BE2C (cell line): ENCODE measurements around the gene RELN.

Experiments used
- DNase-seq: peaks from one replicate; pipeline ENCODE4 v3.0.0-alpha.2; 2020
- H3K27me3 ChIP-seq: fragments of 250-450 bp; sonication (Bioruptor Pico); 2 replicates; pipeline ENCODE4 v1.5.1; 2020; ENCODE audit warnings: mild to moderate bottlenecking
- H3K36me3 ChIP-seq: fragments of 250-450 bp; sonication (Bioruptor Pico); 2 replicates; pipeline ENCODE4 v1.5.1; 2020; ENCODE audit warnings: mild to moderate bottlenecking
- H3K4me1 ChIP-seq: fragments of 250-450 bp; sonication (Bioruptor Pico); 2 replicates; pipeline ENCODE4 v1.5.1; 2020
- H3K4me3 ChIP-seq: 2 replicates; pipeline ENCODE4 v1.5.1; 2011; ENCODE audit warnings: low read depth, low read length
- H3K9me3 ChIP-seq: fragments of 250-450 bp; sonication (Bioruptor Pico); 2 replicates; pipeline ENCODE4 v1.5.1; 2020
- CTCF ChIP-seq: IDR thresholded peaks from 2 replicates; pipeline ENCODE4 v1.5.1; 2012; ENCODE audit warnings: mild to moderate bottlenecking, low read depth, low read length

The RELN gene

GRCh38 chr7:103597606-103598005 lies 391.9 kb downstream of the RELN start:
- Histone ChIP-seq H3K4me3 (no peak overlapping the region), H3K9me3 (no peaks in the 10 kb centered on the region), H3K4me1 (0 out of 2 replicates have a peak, but pooled peaks cover 3% of the 10 kb centered on the region), H3K27me3 (no peaks in the 10 kb centered on the region), H3K36me3 (peaks cover 36% of the 10 kb centered on the region)
- DNase-seq = no peak
- no peak for TF ChIP-seq CTCF

- Histone ChIP-seq H3K4me3 (no peak overlapping the region), H3K4me1 (0 out of 2 replicates have a peak, but pooled peaks cover 3% of the 10 kb centered on the region), H3K9me3 (no peaks in the 10 kb centered on the region), H3K27me3 (no peaks in the 10 kb centered on the region), H3K36me3 (peaks cover 44% of the 10 kb centered on the region)
- DNase-seq = no peak
- no peak for TF ChIP-seq CTCF
Measured at GRCh38 chr7:103594186-103594585, 395.3 kb downstream of the RELN start.

- Histone ChIP-seq H3K36me3 (peaks cover 49% of the 10 kb centered on the region), H3K27me3 (no peaks in the 10 kb centered on the region), H3K9me3 (no peaks in the 10 kb centered on the region), H3K4me1 (0 out of 2 replicates have a peak, but pooled peaks cover 3% of the 10 kb centered on the region), H3K4me3 (no peak overlapping the region)
- TF ChIP-seq CTCF = no peak
- no peak for DNase-seq
Measured at GRCh38 chr7:103593691-103594090, 395.8 kb downstream of the RELN start.

GRCh38 chr7:103592844-103593243 lies 396.6 kb downstream of the RELN start:
- no peaks in the 10 kb centered on the region for H3K9me3 ChIP-seq
- H3K27me3 ChIP-seq = no peaks in the 10 kb centered on the region
- peaks cover 55% of the 10 kb centered on the region for H3K36me3 ChIP-seq
- no peak for DNase-seq
- TF ChIP-seq CTCF = no peak
- 0 out of 2 replicates have a peak, but pooled peaks cover 3% of the 10 kb centered on the region for H3K4me1 ChIP-seq
- H3K4me3 ChIP-seq = no peak overlapping the region

- Histone ChIP-seq H3K9me3 (no peaks in the 10 kb centered on the region), H3K4me1 (0 out of 2 replicates have a peak, but pooled peaks cover 3% of the 10 kb centered on the region), H3K27me3 (no peaks in the 10 kb centered on the region), H3K4me3 (no peak overlapping the region), H3K36me3 (peaks cover 56% of the 10 kb centered on the region)
- no peak for TF ChIP-seq CTCF
- DNase-seq = no peak
Measured at GRCh38 chr7:103592187-103592586, 397.3 kb downstream of the RELN start.

- DNase-seq = no peak
- Histone ChIP-seq H3K4me3 (no peak overlapping the region), H3K36me3 (peaks cover 36% of the 10 kb centered on the region), H3K9me3 (no peaks in the 10 kb centered on the region), H3K27me3 (no peaks in the 10 kb centered on the region), H3K4me1 (no peaks in the 10 kb centered on the region)
- no peak for TF ChIP-seq CTCF
Measured at GRCh38 chr7:103580031-103580430, 409.4 kb downstream of the RELN start.
